Coronary artery (tissue), 2 donors: ENCODE measurements around the gene PHF14.

Experiments used
- DNase-seq: peaks from one replicate; pipeline ENCODE4 v3.0.0-alpha.2; 2017; ENCODE audit warnings: low spot score
- H3K27ac ChIP-seq, 2 donors: fragments of 200-600 bp; sonication (generic); one replicate each; pipeline ENCODE4 v1.5.1; 2016 to 2019
- H3K4me3 ChIP-seq: fragments of 200-600 bp; sonication (generic); 2 replicates; pipeline ENCODE4 v1.5.1; 2016; ENCODE audit warnings: mild to moderate bottlenecking, moderate library complexity
- CTCF ChIP-seq: fragments of 200-600 bp; sonication (generic); IDR thresholded peaks from one replicate; pipeline ENCODE4 v1.5.1; 2019; ENCODE audit warnings: antibody characterized with exemption

Gene PHF14

DNA sequence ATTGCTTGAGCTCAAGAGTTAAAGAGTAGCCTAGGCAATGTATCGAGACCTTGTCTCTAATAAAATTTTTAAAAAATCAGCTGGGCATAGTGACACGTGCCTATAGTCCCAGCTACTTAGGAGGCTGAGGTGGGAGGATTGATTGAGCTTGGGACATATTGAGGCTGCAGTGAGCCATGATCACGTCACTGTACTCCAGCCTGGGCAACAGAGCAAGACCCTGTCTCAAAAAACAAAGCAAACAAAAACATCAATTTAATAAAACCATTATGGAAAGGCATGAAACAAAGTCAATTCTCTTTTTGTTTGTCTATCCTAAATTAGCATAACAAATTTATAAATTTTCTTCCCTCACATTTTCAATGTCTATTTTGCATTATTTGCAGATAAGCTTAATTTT, 108.4 kb downstream of the PHF14 start:
- no peak for DNase-seq
- Histone ChIP-seq H3K4me3 (no peak overlapping the region), H3K27ac (no peak overlapping the region)
- TF ChIP-seq CTCF: no peak

GRCh38 chr7:11082552-11083213, 109.0 kb downstream of the PHF14 start:
- Histone ChIP-seq H3K27ac (no peak overlapping the region), H3K4me3 (no peak overlapping the region)
- DNase-seq: no peak
- no peak for TF ChIP-seq CTCF

- TF ChIP-seq CTCF: no peak
- H3K4me3 ChIP-seq: no peak overlapping the region
- no peak for DNase-seq
- no peak overlapping the region for H3K27ac ChIP-seq
These were observed 109.5 kb downstream of the PHF14 start for GRCh38 chr7:11083214-11083568.

DNA sequence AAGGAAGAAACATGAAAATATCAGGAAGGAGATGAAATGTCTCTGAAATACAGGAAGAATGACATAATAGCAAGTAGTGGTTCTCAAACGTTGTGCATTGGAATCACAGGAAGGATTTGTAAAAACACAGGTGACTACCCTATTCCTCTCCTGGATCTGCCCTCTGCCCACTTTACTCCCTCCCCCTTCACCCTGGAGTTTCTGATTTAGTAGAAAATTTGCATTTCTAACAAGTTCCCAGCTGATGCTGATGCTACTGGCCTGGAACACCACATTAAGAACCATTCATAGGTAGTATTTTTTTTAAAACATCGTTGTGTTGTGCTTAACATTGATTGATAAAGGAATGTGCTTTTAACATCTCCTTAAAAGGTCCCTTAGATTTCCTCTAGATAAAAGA, 130.9 kb downstream of the PHF14 start:
- Histone ChIP-seq H3K4me3 (no peak overlapping the region), H3K27ac (no peak overlapping the region)
- no peak for TF ChIP-seq CTCF
- no peak for DNase-seq

DNA sequence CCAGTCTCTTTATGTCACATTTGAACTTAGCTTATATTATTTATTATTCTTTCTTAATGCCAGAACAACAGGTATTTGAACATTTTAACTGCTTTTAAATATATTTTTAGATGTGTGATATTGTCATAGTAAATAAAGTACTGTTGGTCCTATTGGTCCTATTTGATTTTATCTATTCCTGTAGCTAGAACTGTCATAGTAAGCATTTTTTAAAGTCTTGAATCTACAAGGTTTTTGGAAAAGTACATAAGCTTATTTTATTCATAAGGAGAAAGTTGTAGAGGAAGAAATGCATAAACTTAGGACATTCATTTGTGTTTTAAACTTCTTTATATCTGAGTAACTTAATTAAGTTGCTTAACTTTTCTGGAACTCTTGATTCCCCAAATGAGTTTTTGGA, 136.0 kb downstream of the PHF14 start:
- Histone ChIP-seq H3K4me3 (no peak overlapping the region), H3K27ac (no peak overlapping the region)
- TF ChIP-seq CTCF: no peak
- DNase-seq: no peak

DNA sequence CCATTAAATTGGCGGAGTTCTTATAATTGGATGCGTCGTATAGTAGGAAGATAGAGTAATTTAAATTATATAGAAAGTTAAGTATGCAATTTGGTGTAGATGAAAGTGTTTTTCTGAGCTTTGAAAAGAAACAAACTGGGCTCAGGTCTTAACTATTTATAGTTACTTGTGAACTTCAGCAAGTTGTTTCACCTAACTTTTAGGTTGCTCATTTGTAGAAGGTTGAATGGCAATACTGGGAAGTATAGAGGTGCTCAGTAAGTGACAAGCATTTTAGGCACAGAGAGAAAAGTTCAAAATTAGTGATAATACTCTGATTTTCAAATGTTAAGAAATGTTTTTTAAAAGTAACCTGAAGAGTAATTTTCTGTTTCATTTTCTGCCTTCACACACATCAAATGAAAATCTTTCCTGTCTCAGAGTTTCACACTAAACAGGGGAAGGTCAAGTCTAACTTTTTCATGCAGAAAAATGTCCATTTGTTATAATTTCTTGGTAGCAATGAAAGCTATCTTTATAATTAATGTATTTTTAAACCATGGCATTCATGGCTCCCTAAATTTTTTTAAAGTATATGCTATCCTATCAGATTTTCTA, 146.5 kb downstream of the PHF14 start:
- no peak overlapping the region for H3K27ac ChIP-seq
- TF ChIP-seq CTCF: no peak
- DNase-seq: no peak
- H3K4me3 ChIP-seq: no peak overlapping the region

DNA sequence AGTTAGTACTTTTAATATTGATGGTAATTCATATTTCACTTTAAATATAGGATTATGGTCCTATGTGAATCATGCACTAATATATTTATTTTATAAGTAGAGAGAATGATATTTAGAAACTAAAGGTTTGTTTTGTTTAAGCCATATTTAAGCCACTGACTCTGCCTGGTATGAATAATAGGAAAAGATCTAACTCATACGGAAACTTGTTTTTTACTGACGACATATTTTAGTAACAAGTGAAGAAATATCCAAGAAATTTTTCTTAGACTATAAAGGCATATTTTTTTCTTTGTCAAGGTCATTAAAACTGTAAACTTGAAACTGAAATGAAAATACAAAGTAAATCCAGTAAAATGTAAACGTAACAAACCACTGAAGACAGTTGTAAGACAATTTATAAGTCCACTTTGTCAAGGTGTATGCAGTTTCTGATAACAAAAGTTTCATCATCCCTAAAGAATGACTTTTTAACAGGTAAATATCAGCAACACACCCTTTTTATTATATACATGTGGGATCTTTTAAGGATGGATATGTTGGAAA, 147.1 kb downstream of the PHF14 start:
- H3K27ac ChIP-seq: no peak overlapping the region
- no peak for DNase-seq

More for the DNA sequence above, 147.1 kb downstream of the PHF14 start:
- TF ChIP-seq CTCF: no peak
- no peak overlapping the region for H3K4me3 ChIP-seq
